MM.1S (cell line): ENCODE results near the gene RPS2.

Source experiments
- DNase-seq: peaks from one replicate; pipeline ENCODE4 v3.0.0-alpha.2; 2015
- H2AFZ ChIP-seq: fragments of 300-600 bp; sonication (generic); 2 replicates; pipeline ENCODE4 v1.6.0; 2016; ENCODE audit warnings: antibody characterized with exemption, low read length
- H3F3A ChIP-seq: fragments of 300-600 bp; sonication (generic); 2 replicates; pipeline ENCODE4 v1.6.1; 2016; ENCODE audit warnings: mild to moderate bottlenecking, antibody characterized with exemption, low read length, moderate library complexity, mixed read lengths; ENCODE audit not compliant: insufficient read depth
- H3K27ac ChIP-seq: fragments of 300-600 bp; sonication (generic); 2 replicates; pipeline ENCODE4 v1.5.1; 2016; ENCODE audit warnings: mild to moderate bottlenecking, low read length
- H3K27me3 ChIP-seq: fragments of 300-600 bp; sonication (generic); replicated peaks from 2 replicates; pipeline ENCODE4 v1.6.0; 2016; ENCODE audit warnings: low read length; ENCODE audit not compliant: insufficient read depth
- H3K36me3 ChIP-seq: fragments of 300-600 bp; sonication (generic); replicated peaks from 2 replicates; pipeline ENCODE4 v1.6.1; 2016; ENCODE audit warnings: mild to moderate bottlenecking, low read length, mixed read lengths; ENCODE audit not compliant: insufficient read depth
- H3K4me1 ChIP-seq: fragments of 300-600 bp; sonication (generic); 2 replicates; pipeline ENCODE4 v1.6.1; 2016; ENCODE audit warnings: low read length, mixed read lengths
- H3K4me2 ChIP-seq: fragments of 300-600 bp; sonication (generic); 2 replicates; pipeline ENCODE4 v1.6.0; 2016; ENCODE audit warnings: low read depth, low read length
- H3K4me3 ChIP-seq: fragments of 300-600 bp; sonication (generic); 2 replicates; pipeline ENCODE4 v1.5.1; 2016; ENCODE audit warnings: low read length, mixed read lengths
- H3K79me2 ChIP-seq: fragments of 300-600 bp; sonication (generic); 2 replicates; pipeline ENCODE4 v1.6.1; 2016; ENCODE audit warnings: mixed run types, low read length, mixed read lengths
- H3K9ac ChIP-seq: fragments of 300-600 bp; sonication (generic); 2 replicates; pipeline ENCODE4 v1.6.1; 2016; ENCODE audit warnings: low read length, mixed read lengths
- H3K9me2 ChIP-seq: fragments of 300-600 bp; sonication (generic); replicated peaks from 2 replicates; pipeline ENCODE4 v1.6.1; 2016; ENCODE audit warnings: mild to moderate bottlenecking, low read length, mixed read lengths; ENCODE audit not compliant: insufficient read depth
- H3K9me3 ChIP-seq: fragments of 300-600 bp; sonication (generic); replicated peaks from 2 replicates; pipeline ENCODE4 v1.6.1; 2016; ENCODE audit warnings: mild to moderate bottlenecking, low read length, mixed read lengths; ENCODE audit not compliant: insufficient read depth
- H4K20me1 ChIP-seq: fragments of 300-600 bp; sonication (generic); 2 replicates; pipeline ENCODE4 v1.6.1; 2016; ENCODE audit warnings: mild to moderate bottlenecking, low read length, moderate library complexity, mixed read lengths; ENCODE audit not compliant: insufficient read depth
- EZH2 ChIP-seq: fragments of 300-600 bp; sonication (generic); optimal IDR thresholded peaks from 2 replicates; pipeline ENCODE3; 2017; ENCODE audit warnings: low read depth, mild to moderate bottlenecking, antibody characterized with exemption, low read length, mixed read lengths
- EZH2phosphoT487 ChIP-seq: fragments of 300-600 bp; sonication (generic); IDR thresholded peaks from 2 replicates; pipeline ENCODE4 v1.6.1; 2018; ENCODE audit warnings: antibody characterized with exemption, low read length
- TF ChIP-seq, protein P1 (sequence below): fragments of 300-600 bp; sonication (generic); IDR thresholded peaks from 2 replicates; pipeline ENCODE4 v1.5.1; 2016; ENCODE audit warnings: antibody characterized with exemption, low read length, mixed read lengths

RPS2 gene

DNA sequence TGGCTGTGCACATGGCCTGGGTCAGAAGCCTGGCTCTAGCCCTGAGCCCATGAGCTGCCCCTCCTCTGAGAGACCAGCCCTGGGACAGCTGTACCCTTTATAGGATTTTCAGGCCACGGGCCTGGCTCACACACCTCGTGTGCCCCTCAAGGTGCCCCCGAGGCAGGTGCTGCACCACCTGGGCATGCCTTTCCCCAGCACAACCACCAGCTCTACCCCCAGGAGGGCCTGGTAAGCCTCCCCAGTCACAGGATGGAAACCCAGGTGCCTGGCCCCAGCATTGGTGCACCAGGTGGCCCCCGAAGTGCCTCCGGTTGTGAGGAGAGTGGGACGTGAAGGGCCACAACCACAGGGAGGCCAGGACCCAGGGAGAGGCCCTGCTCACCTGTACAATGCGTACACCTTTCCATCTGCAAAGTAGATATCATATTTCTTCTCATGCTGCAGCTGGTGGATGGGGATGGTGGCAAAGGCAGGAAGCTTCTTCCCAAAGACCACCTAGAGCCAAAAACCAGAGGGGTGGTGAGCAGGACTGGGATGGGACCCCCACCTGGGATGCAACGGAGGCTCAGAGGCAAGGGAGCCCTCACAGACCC, 38.7 kb upstream of the RPS2 start:
- DNase-seq = no peak
- H4K20me1 ChIP-seq = peaks cover 6% of the 10 kb centered on the region; the same call in 1 of the 2 replicates
- no peak overlapping the region for H3K4me3 ChIP-seq
- no peaks in the 10 kb centered on the region for H3K27me3 ChIP-seq
- H3K79me2 ChIP-seq = peaks cover 56% of the 10 kb centered on the region
- no peak overlapping the region for H3K27ac ChIP-seq
- H3K4me2 ChIP-seq = no peak overlapping the region
- H3K36me3 ChIP-seq = no peaks in the 10 kb centered on the region
- no peaks in the 10 kb centered on the region for H3K9me3 ChIP-seq
- peaks cover 12% of the 10 kb centered on the region; the same call in 1 of the 2 replicates for H3K4me1 ChIP-seq
- TF ChIP-seq EZH2phosphoT487 (no peak), EZH2 (no peak)
- TF ChIP-seq, protein P1, sequence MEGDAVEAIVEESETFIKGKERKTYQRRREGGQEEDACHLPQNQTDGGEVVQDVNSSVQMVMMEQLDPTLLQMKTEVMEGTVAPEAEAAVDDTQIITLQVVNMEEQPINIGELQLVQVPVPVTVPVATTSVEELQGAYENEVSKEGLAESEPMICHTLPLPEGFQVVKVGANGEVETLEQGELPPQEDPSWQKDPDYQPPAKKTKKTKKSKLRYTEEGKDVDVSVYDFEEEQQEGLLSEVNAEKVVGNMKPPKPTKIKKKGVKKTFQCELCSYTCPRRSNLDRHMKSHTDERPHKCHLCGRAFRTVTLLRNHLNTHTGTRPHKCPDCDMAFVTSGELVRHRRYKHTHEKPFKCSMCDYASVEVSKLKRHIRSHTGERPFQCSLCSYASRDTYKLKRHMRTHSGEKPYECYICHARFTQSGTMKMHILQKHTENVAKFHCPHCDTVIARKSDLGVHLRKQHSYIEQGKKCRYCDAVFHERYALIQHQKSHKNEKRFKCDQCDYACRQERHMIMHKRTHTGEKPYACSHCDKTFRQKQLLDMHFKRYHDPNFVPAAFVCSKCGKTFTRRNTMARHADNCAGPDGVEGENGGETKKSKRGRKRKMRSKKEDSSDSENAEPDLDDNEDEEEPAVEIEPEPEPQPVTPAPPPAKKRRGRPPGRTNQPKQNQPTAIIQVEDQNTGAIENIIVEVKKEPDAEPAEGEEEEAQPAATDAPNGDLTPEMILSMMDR = no peak
- H3K9ac ChIP-seq = no peak overlapping the region
- no peaks in the 10 kb centered on the region for H3K9me2 ChIP-seq
- no peaks in the 10 kb centered on the region for H3F3A ChIP-seq
- no peak overlapping the region for H2AFZ ChIP-seq

DNA sequence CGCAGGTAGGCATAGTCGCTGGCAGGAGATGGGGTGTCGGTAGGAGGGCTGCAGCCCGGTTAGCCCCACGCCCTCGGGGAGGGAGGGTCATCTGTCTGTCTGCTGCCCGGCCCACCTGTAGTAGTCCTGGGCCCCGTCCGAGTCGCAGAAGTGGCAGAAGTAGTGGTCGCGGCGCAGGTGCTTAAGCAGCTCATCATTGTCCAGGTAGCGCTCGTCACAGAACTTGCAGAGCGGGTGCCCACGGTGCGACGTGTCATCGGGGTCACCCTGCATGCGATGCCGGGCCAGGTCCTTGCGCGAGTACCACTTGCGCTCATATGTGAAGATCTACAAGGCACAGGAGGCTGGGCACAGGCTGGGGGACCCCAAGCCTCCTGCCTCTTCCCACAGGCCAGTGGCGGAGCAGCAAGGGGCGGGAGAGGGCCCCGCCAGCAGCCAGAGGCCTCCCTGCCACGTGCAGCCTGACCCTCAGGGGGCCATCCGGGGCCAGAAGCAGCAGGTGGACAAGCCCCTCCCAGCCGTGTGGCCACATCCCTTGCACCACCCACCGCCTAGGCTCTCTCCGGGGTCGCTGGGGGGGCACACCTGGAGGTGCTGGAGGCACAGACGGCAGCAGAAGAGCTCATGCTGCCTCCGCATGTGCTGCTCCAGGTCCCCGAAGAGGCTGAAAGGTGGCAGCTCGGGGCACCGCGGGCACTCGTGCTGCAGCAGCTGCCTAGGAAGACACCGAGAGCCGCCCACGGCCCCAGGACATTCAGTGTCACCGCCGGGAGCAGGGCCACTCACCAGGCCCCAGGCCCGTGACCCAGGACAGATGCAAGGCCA, 38.0 kb upstream of the RPS2 start:
- Histone ChIP-seq H3K9me2 (no peaks in the 10 kb centered on the region), H3K9me3 (no peaks in the 10 kb centered on the region), H4K20me1 (peaks cover 2% of the 10 kb centered on the region; the same call in 1 of the 2 replicates), H2AFZ (no peak overlapping the region), H3K36me3 (no peaks in the 10 kb centered on the region), H3K4me3 (no peak overlapping the region), H3K4me2 (no peak overlapping the region), H3F3A (no peaks in the 10 kb centered on the region), H3K9ac (no peak overlapping the region), H3K27me3 (no peaks in the 10 kb centered on the region), H3K4me1 (peaks cover 5% of the 10 kb centered on the region; the same call in 1 of the 2 replicates), H3K27ac (no peak overlapping the region), H3K79me2 (peaks cover 49% of the 10 kb centered on the region)
- TF ChIP-seq EZH2 (no peak), EZH2phosphoT487 (no peak)
- TF ChIP-seq, protein P1 = no peak
- no peak for DNase-seq

DNA sequence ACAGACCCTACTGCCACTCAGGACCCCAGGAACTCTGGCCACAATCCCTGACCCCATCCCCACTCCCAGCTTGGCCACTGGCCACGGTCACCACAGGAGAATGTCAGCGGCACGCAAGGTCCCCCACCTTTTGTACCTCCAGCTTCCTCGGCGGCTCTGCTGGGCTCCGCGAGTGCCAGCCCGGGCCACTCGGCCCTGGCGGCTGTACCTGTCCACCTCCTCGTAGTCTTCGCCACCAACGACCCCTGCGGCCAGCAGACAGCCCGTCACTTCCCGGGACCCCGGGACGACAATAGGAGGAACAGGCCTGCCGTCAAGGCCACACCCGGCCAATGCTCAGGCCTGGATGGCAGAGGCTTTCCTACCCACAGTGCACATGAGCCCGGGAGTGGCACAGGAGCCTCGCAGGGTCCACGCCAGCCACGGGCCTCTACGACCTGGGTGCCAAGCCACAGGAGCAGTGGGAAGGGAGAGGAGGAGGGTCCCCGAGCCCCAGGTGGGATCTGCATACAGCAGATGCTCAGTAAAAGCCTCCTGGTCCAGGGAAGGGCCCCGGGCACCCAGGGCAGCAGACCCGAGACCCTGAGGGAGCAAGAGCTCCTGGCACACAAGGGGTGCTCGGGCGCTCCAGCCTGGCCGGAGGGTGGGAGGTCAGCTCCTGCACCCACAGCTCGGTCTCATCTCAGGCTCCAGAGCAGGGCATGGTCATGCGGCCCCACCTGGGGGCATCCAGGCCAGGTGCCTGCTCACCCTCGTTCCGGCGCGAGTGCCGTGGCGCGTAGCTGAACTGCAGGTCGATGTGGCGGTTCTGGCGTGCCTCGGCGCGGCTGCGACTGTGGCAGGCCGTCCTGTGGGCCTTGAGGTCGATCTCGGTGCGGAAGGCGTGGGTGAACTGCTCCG, 37.1 kb upstream of the RPS2 start:
- Histone ChIP-seq H3F3A (no peaks in the 10 kb centered on the region), H3K4me2 (no peak overlapping the region), H3K4me3 (no peak overlapping the region), H4K20me1 (no peaks in the 10 kb centered on the region; the same call in 1 of the 2 replicates), H3K9me2 (no peaks in the 10 kb centered on the region), H3K4me1 (no peaks in the 10 kb centered on the region), H2AFZ (no peak overlapping the region), H3K27ac (no peak overlapping the region), H3K79me2 (peaks cover 40% of the 10 kb centered on the region), H3K9ac (no peak overlapping the region), H3K36me3 (no peaks in the 10 kb centered on the region), H3K27me3 (no peaks in the 10 kb centered on the region), H3K9me3 (no peaks in the 10 kb centered on the region)
- no peak for TF ChIP-seq EZH2phosphoT487
- no peak for TF ChIP-seq EZH2
- TF ChIP-seq, protein P1 = no peak
- no peak for DNase-seq
